ENCODE data around the gene ITIH5. TPM values are rescaled to one million over a fixed set of nuclear protein-coding genes. Genes with fewer than 3 reads are reported as not detected.

ITIH5 gene
- total RNA-seq, 3 donors from 2014 or later (not counting 1 experiment from before 2014, with no cell fraction given): not detected

GRCh38 chr10:7651853-7652470, 14.8 kb downstream of the ITIH5 start:
- intact Hi-C loops (cut with micrococcal nuclease): no loop called here
- H3K27ac ChIP-seq (ENCODE audit: low read length): no peak overlapping the region
- ATAC-seq (no peak), DNase-seq (no peak)
- no peaks in the 10 kb centered on the region for H3K36me3 Mint-ChIP-seq
- no peaks in the 10 kb centered on the region for H3K4me1 Mint-ChIP-seq
- H3K36me3 ChIP-seq (ENCODE audit: control insufficient read depth, insufficient read depth, low read length): no peaks in the 10 kb centered on the region
- H3K27ac Mint-ChIP-seq: no peak overlapping the region
- H3K4me1 ChIP-seq (ENCODE audit: control insufficient read depth, insufficient read depth, low read length): no peaks in the 10 kb centered on the region
- no peaks in the 10 kb centered on the region for H3K9me3 ChIP-seq (ENCODE audit: control insufficient read depth, insufficient read depth, low read length)
- H3K4me3 ChIP-seq (ENCODE audit: low read length): no peak overlapping the region
- peaks cover 3% of the 10 kb centered on the region for H3K27me3 ChIP-seq (ENCODE audit: control insufficient read depth, insufficient read depth, low read length)
- 97% methylated on average over 7 of the region's 7 CpGs for WGBS (ENCODE audit: insufficient coverage)
- H3K4me3 Mint-ChIP-seq: no peak overlapping the region
- TF ChIP-seq, protein P1, sequence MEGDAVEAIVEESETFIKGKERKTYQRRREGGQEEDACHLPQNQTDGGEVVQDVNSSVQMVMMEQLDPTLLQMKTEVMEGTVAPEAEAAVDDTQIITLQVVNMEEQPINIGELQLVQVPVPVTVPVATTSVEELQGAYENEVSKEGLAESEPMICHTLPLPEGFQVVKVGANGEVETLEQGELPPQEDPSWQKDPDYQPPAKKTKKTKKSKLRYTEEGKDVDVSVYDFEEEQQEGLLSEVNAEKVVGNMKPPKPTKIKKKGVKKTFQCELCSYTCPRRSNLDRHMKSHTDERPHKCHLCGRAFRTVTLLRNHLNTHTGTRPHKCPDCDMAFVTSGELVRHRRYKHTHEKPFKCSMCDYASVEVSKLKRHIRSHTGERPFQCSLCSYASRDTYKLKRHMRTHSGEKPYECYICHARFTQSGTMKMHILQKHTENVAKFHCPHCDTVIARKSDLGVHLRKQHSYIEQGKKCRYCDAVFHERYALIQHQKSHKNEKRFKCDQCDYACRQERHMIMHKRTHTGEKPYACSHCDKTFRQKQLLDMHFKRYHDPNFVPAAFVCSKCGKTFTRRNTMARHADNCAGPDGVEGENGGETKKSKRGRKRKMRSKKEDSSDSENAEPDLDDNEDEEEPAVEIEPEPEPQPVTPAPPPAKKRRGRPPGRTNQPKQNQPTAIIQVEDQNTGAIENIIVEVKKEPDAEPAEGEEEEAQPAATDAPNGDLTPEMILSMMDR (IDR thresholded peaks at IDR 0.05): no peak
- H3K27me3 Mint-ChIP-seq (ENCODE audit: low read depth in 2 of 2): peaks cover 15 to 36% of the 10 kb centered on the region in 2 donors
- no peaks in the 10 kb centered on the region for H3K9me3 Mint-ChIP-seq

GRCh38 chr10:7649673-7650300, 17.0 kb downstream of the ITIH5 start:
- DNase-seq (no peak), ATAC-seq (no peak)
- Mint-ChIP-seq H3K9me3 (no peaks in the 10 kb centered on the region), H3K36me3 (no peaks in the 10 kb centered on the region), H3K4me3 (no peak overlapping the region), H3K27me3 (ENCODE audit: low read depth in 2 of 2) (peaks cover 13 to 33% of the 10 kb centered on the region in 2 donors), H3K4me1 (no peaks in the 10 kb centered on the region), H3K27ac (no peak overlapping the region)
- no peaks in the 10 kb centered on the region for H3K9me3 ChIP-seq (ENCODE audit: control insufficient read depth, insufficient read depth, low read length)
- H3K27ac ChIP-seq (ENCODE audit: low read length): no peak overlapping the region
- H3K36me3 ChIP-seq (ENCODE audit: control insufficient read depth, insufficient read depth, low read length): no peaks in the 10 kb centered on the region
- 71% methylated on average over 4 of the region's 6 CpGs for WGBS (ENCODE audit: insufficient coverage)
- H3K27me3 ChIP-seq (ENCODE audit: control insufficient read depth, insufficient read depth, low read length): peaks cover 3% of the 10 kb centered on the region
- intact Hi-C loops (cut with micrococcal nuclease): no loop called here
- H3K4me3 ChIP-seq (ENCODE audit: low read length): no peak overlapping the region
- no peaks in the 10 kb centered on the region for H3K4me1 ChIP-seq (ENCODE audit: control insufficient read depth, insufficient read depth, low read length)
- TF ChIP-seq, protein P1 (IDR thresholded peaks at IDR 0.05): no peak

GRCh38 chr10:7647062-7647664, 19.6 kb downstream of the ITIH5 start:
- Mint-ChIP-seq H3K27me3 (ENCODE audit: low read depth in 2 of 2) (peaks cover 7 to 32% of the 10 kb centered on the region in 2 donors), H3K27ac (no peak overlapping the region), H3K4me1 (no peaks in the 10 kb centered on the region), H3K9me3 (no peaks in the 10 kb centered on the region), H3K4me3 (no peak overlapping the region), H3K36me3 (no peaks in the 10 kb centered on the region)
- WGBS (ENCODE audit: insufficient coverage): 88% methylated on average over 3 of the region's 4 CpGs
- TF ChIP-seq, protein P1 (IDR thresholded peaks at IDR 0.05): no peak
- no peaks in the 10 kb centered on the region for H3K9me3 ChIP-seq (ENCODE audit: control insufficient read depth, insufficient read depth, low read length)
- peaks cover 3% of the 10 kb centered on the region for H3K27me3 ChIP-seq (ENCODE audit: control insufficient read depth, insufficient read depth, low read length)
- H3K27ac ChIP-seq (ENCODE audit: low read length): no peak overlapping the region
- H3K36me3 ChIP-seq (ENCODE audit: control insufficient read depth, insufficient read depth, low read length): no peaks in the 10 kb centered on the region
- H3K4me1 ChIP-seq (ENCODE audit: control insufficient read depth, insufficient read depth, low read length): no peaks in the 10 kb centered on the region
- no peak for ATAC-seq
- intact Hi-C loops (cut with micrococcal nuclease): no loop called here
- H3K4me3 ChIP-seq (ENCODE audit: low read length): no peak overlapping the region
- DNase-seq: no peak
